Measurements from ENCODE around the gene SIRT3. TPM values are rescaled to one million over a fixed set of nuclear protein-coding genes. Genes with fewer than 3 reads are reported as not detected.

SIRT3 gene
- total and polyA plus RNA-seq, 2 of the 4 experiments (the other 2 are of a cell fraction) = 5.4 to 18.6 TPM

- in situ Hi-C loops (cut with MboI; ENCODE audit: low sequenced_read_pairs) (no loop called here), dilution Hi-C loops (cut with HindIII; ENCODE audit: low sequenced_read_pairs, unreplicated experiment) (no loop called here), intact Hi-C loops (cut with micrococcal nuclease) (loop anchor here (5.0 kb wide), 3 partner anchors 98 to 308 kb away; partner anchors contain the start of gene IFITM2)
- H2BK5ac ChIP-seq (ENCODE audit: low read depth, low read length, poor library complexity, severe bottlenecking) = peak overlapping the region; percentile 91
- H3K14ac ChIP-seq (replicated peaks; ENCODE audit: low read depth, low read length) = peak overlapping the region; percentile 88
- peak overlapping the region; percentile 79 to 90; a peak in 3 of 4 replicates for H4K8ac ChIP-seq (ENCODE audit: low read depth in 2 of 2, low read length in 2 of 2)
- peak overlapping the region; percentile 66; the same call in 1 of the 2 replicates for H3K23ac ChIP-seq (ENCODE audit: low read depth, low read length)
- BruUV-seq (replicated peaks) = no TSS peak
- peaks cover 46 to 85% of the 10 kb centered on the region in 2 experiments for H3K79me1 ChIP-seq (ENCODE audit: low read depth in 1 of 2, low read length in 2 of 2)
- TF ChIP-seq RCOR1 (IDR thresholded peaks at IDR 0.05; ENCODE audit: insufficient replicate concordance, low read length) (no peak), ELK1 (IDR thresholded peaks at IDR 0.05; ENCODE audit: borderline replicate concordance, low read depth, low read length) (no peak), MXI1 (IDR thresholded peaks at IDR 0.05; ENCODE audit: borderline replicate concordance, low read depth, low read length) (no peak), RFX5 (IDR thresholded peaks at IDR 0.05; ENCODE audit: low read depth, low read length) (no peak), RAD21 (IDR thresholded peaks at IDR 0.05; ENCODE audit: low read length) (no peak), CTCF (conservative IDR thresholded peaks at IDR 0.05; ENCODE audit: low read depth, low read length) (no peak), NFE2L2 (IDR thresholded peaks at IDR 0.05; ENCODE audit: low read depth, low read length) (no peak), MAFK (IDR thresholded peaks at IDR 0.05; ENCODE audit: low read depth, low read length) (no peak), FOS (IDR thresholded peaks at IDR 0.05; ENCODE audit: low read depth, low read length) (no peak), CHD1 (IDR thresholded peaks at IDR 0.05; ENCODE audit: low read depth, low read length) (no peak)
- no peaks in the 10 kb centered on the region for H3K9me3 ChIP-seq (ENCODE audit: control insufficient read depth, insufficient read depth, low read length)
- WGBS, 2 experiments (ENCODE audit: extremely low coverage in 2 of 2, insufficient read length in 1 of 2) = no CpG with 5 or more reads among the region's 26 CpGs
- H4K91ac ChIP-seq (ENCODE audit: insufficient read depth, low read depth, low read length) = peak overlapping the region; percentile 93
- peak overlapping the region; percentile 99 for H2AK9ac ChIP-seq (replicated peaks; ENCODE audit: low read depth, low read length, poor library complexity)
- H2AFZ ChIP-seq (replicated peaks; ENCODE audit: low read length, poor library complexity) = peak overlapping the region; percentile 91
- peaks cover 81% of the 10 kb centered on the region for H4K20me1 ChIP-seq (ENCODE audit: insufficient read depth, low read length)
- no peaks in the 10 kb centered on the region for H3K27me3 ChIP-seq (ENCODE audit: control insufficient read depth, insufficient read depth, low read length)
- ChIA-PET POLR2A (ENCODE audit: unreplicated experiment) (no interaction called here), CTCF (no interaction called here)
- H3K4me3 ChIP-seq (ENCODE audit: insufficient read depth, low read depth, low read length) = peak overlapping the region; percentile 70
- H2BK120ac ChIP-seq (ENCODE audit: low read depth, low read length) = peak overlapping the region; percentile 19
- DNase-seq (no peak), ATAC-seq (ENCODE audit: low read depth) (peak; percentile 2)
- peak overlapping the region; percentile 74 for H3K56ac ChIP-seq (ENCODE audit: extremely low read depth, insufficient read depth, low read length)
- no peak overlapping the region for H2BK20ac ChIP-seq (ENCODE audit: low read depth, low read length)
- peaks cover 27% of the 10 kb centered on the region for H3K9me1 ChIP-seq (ENCODE audit: insufficient read depth, low read length)
- H3K36me3 ChIP-seq (ENCODE audit: control insufficient read depth, insufficient read depth, low read length) = peaks cover 62% of the 10 kb centered on the region
- H2AK5ac ChIP-seq (ENCODE audit: low read depth, low read length) = peak overlapping the region; percentile 97
- no peak overlapping the region for H2BK15ac ChIP-seq (ENCODE audit: low read depth, low read length)
- H3K27ac ChIP-seq (ENCODE audit: insufficient read depth, low read length) = peak overlapping the region; percentile 82
- peak overlapping the region; percentile 97 for H3K4ac ChIP-seq (ENCODE audit: low read depth, low read length)
- H4K5ac ChIP-seq (ENCODE audit: low read depth, low read length) = peak overlapping the region; percentile 8
- H3K4me1 ChIP-seq (ENCODE audit: control insufficient read depth, insufficient read depth, low read length) = peaks cover 25% of the 10 kb centered on the region
- peak overlapping the region; percentile 90 for H3K9ac ChIP-seq (ENCODE audit: low read depth, low read length)
- H3K18ac ChIP-seq (ENCODE audit: low read depth, low read length) = no peak overlapping the region
- peak overlapping the region; percentile 83 for H3K4me2 ChIP-seq (ENCODE audit: low read depth, low read length)
Observed at GRCh38 chr11:208917-209260, 27.3 kb downstream of the SIRT3 start.

Measured in IMR-90 (cell line).